Heart right ventricle (tissue), 16 donors: ENCODE results near the gene CTTNBP2. TPM values are rescaled to one million over a fixed set of nuclear protein-coding genes. Genes with fewer than 3 reads are reported as not detected.

ENCODE experiments used
- ATAC-seq, 8 donors: fragments of 200-7000 bp; cut with Tn5 transposase; one replicate each; pipeline ENCODE4 v1.9.1; 2020; ENCODE audit warnings: mild to moderate bottlenecking in 8 of 8, moderate library complexity in 8 of 8, moderate number of reproducible peaks in 1 of 8
- DNase-seq, 2 donors: peaks; one replicate each; pipeline ENCODE4 v3.0.0-alpha.2; 2020
- H3K27ac ChIP-seq, 10 donors: fragments of 200-600 bp; sonication (generic) in 2 of 10; one replicate each; pipeline versions ENCODE4 v1.5.0 to v1.8.0; 2020 to 2022; ENCODE audit warnings: mild to moderate bottlenecking in 3 of 10
- H3K27me3 ChIP-seq, 7 donors: fragments of 200-600 bp; one replicate each; pipeline ENCODE4 v1.8.0; 2021 to 2022; ENCODE audit warnings: mild to moderate bottlenecking in 2 of 7
- H3K36me3 ChIP-seq, 9 donors: fragments of 200-600 bp; sonication (generic) in 1 of 9; one replicate each; pipeline versions ENCODE4 v1.5.0 to v1.8.0; 2020 to 2022; ENCODE audit warnings: mild to moderate bottlenecking in 2 of 9
- H3K4me1 ChIP-seq, 9 donors: fragments of 200-600 bp; sonication (generic) in 1 of 9; one replicate each; pipeline versions ENCODE4 v1.5.0 to v1.8.0; 2020 to 2022; ENCODE audit warnings: mild to moderate bottlenecking in 4 of 9
- H3K4me3 ChIP-seq, 10 donors: fragments of 200-600 bp; sonication (generic) in 2 of 10; one replicate each; pipeline versions ENCODE4 v1.5.0 to v1.8.0; 2020 to 2022; ENCODE audit warnings: mild to moderate bottlenecking in 7 of 10, moderate library complexity in 2 of 10
- H3K9me3 ChIP-seq, 11 donors: fragments of 200-600 bp in 10 of 11; sonication (generic) in 2 of 11; one replicate each; pipeline versions ENCODE4 v1.5.0 to v1.8.0; 2013 to 2022; ENCODE audit warnings: mild to moderate bottlenecking in 2 of 11, control low read depth in 1 of 11, moderate library complexity in 1 of 11
- WGBS, 2 donors: extraction: QIAGEN DNeasy Blood & Tissue Kit; methylation state at CpG; one replicate each; pipeline ENCODE4 v1.1.7; 2013; ENCODE audit warnings: inconsistent platforms in 1 of 2; 5-methylcytosine and 5-hydroxymethylcytosine counted together
- intact Hi-C, 10 donors: fragments of 100-400 bp; cut with DNase I; formaldehyde crosslinking; loops; one replicate each; pipeline versions ENCODE4 v1.11.1 to v1.14.2; 2022
- polyA plus RNA-seq, 2 donors: library from polyadenylated mRNA; stranded (reverse); fragments of 200-250 nt; gene quantifications; one replicate each; pipeline ENCODE4 v1.2.3, GENCODE V29; 2013
- total RNA-seq, 10 donors: library from RNA; stranded (reverse); fragmentation: NEBNext Ultra II Directional in 3 of 10; extraction: Animal tissue kit (Norgen Biotek cat#: 25700) in 3 of 10; gene quantifications; one replicate each; pipeline versions ENCODE4 v1.2.1 to v1.2.4, GENCODE V29; 2021 to 2023
- TF ChIP-seq, protein P1 (sequence below), 9 donors: fragments of 200-600 bp; sonication (generic) in 2 of 9; IDR thresholded peaks; one replicate each; pipeline versions ENCODE4 v1.5.0 to v1.8.0; 2021 to 2022; ENCODE audit warnings: antibody characterized with exemption in 9 of 9, mild to moderate bottlenecking in 5 of 9, moderate library complexity in 1 of 9
- donor health status: Arrhythmogenic right ventricular cardiomyopathy.
- donor health status: ischemic (EF 13 %, LVEDD 7.1; RV severe dilation, severe dysfunction).
- donor health status: healthy with polysubstance abuse.
- donor health status: DM: no; HTN: yes; CAD: no.
- donor health status: DM: no; HTN: no; CAD: no.
- donor health status: ischemic (EF 25% LVEDD 6.9; RV normal size, moderate dysfunction).
- donor health status: ischemic (EF 25% LVEDD 5.7; RV mildly dilated, moderate dysfunction).
- donor health status: healthy.
- donor health status: DM: yes; HTN: yes; CAD: no.
- donor health status: Ischemic cardiomyopathy.
- donor health status: ischemic (EF 35%, LVEDD 5.7; RV mildly dilated, moderate dysfunction).
- donor health status: nonischemic (EF 11% LVEDD 7.7; RV severe dilation, severe dysfunction).
- donor health status: DM: yes; HTN: yes; CAD: no.
- donor health status: PGD.
- donor health status: ischemic (EF 29% LVEDD 5.4; RV normal size, mild dysfunction).
- donor health status: nonischemic (EF 23%, LVEDD 6.1; RV moderate dilation, normal function).

Gene CTTNBP2
- total and polyA plus RNA-seq, 12 donors = 0.41 to 2.0 (median 0.97) TPM

DNA sequence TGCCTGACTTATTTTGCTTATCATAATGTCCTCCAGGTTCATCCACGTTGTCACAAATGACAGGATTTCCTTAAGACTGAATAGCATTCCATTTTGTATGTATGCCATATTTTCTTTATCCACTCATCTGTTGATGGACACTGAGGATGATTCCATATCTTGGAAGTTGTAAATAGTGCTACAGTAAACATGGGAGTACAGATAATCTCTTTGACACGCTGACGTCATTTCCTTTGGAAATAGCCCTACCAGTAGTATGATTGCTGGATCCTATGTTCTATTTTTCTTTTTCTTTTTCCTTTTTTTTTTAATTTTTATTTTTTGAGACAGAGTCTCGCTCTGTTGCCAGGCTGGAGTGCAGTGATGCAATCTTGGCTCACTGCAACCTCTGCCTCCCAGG lies 167.6 kb downstream of the CTTNBP2 start:
- WGBS, 2 donors = 65 to 66% methylated on average over 4 of the region's 4 CpGs

DNA sequence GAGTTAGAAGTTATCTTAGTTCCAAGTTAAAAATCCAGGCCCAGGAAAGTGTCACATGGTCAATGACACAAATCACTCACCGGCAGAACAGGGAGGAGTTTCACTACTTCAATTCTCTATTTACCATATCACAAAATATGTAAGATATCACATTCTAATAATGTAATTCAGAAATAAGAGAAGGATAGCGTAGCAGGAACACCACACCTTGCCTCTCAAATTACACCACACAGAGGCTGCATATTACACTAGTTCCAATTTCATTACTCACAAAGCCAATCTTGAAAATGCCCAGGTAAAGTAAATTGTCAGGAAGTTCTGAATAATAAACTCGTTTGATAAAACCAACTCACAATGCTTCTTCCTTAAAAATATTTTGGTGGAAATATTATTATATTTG lies 169.2 kb downstream of the CTTNBP2 start:
- no peaks in the 10 kb centered on the region for H3K4me1 ChIP-seq
- intact Hi-C loops = no loop called here
- ATAC-seq = no peak
- TF ChIP-seq, protein P1, sequence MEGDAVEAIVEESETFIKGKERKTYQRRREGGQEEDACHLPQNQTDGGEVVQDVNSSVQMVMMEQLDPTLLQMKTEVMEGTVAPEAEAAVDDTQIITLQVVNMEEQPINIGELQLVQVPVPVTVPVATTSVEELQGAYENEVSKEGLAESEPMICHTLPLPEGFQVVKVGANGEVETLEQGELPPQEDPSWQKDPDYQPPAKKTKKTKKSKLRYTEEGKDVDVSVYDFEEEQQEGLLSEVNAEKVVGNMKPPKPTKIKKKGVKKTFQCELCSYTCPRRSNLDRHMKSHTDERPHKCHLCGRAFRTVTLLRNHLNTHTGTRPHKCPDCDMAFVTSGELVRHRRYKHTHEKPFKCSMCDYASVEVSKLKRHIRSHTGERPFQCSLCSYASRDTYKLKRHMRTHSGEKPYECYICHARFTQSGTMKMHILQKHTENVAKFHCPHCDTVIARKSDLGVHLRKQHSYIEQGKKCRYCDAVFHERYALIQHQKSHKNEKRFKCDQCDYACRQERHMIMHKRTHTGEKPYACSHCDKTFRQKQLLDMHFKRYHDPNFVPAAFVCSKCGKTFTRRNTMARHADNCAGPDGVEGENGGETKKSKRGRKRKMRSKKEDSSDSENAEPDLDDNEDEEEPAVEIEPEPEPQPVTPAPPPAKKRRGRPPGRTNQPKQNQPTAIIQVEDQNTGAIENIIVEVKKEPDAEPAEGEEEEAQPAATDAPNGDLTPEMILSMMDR (IDR thresholded peaks at IDR 0.05) = no peak
- H3K36me3 ChIP-seq = no peaks in the 10 kb centered on the region
- 63 to 74% methylated on average over 3 of the region's 3 CpGs for WGBS, 2 donors
- no peak overlapping the region for H3K4me3 ChIP-seq
- no peaks in the 10 kb centered on the region for H3K27me3 ChIP-seq
- DNase-seq = no peak
- H3K9me3 ChIP-seq = peaks cover 0 to 5% (median 0%) of the 10 kb centered on the region in 11 donors
- H3K27ac ChIP-seq = no peak overlapping the region

More for the DNA sequence above, 167.6 kb downstream of the CTTNBP2 start:
- Histone ChIP-seq H3K9me3 (peaks cover 0 to 5% (median 0%) of the 10 kb centered on the region in 11 donors), H3K36me3 (no peaks in the 10 kb centered on the region), H3K4me1 (no peaks in the 10 kb centered on the region), H3K27ac (no peak overlapping the region), H3K4me3 (no peak overlapping the region), H3K27me3 (no peaks in the 10 kb centered on the region)
- intact Hi-C loops = no loop called here
- TF ChIP-seq, protein P1 (IDR thresholded peaks at IDR 0.05) = no peak
- DNase-seq (no peak), ATAC-seq (no peak)

DNA sequence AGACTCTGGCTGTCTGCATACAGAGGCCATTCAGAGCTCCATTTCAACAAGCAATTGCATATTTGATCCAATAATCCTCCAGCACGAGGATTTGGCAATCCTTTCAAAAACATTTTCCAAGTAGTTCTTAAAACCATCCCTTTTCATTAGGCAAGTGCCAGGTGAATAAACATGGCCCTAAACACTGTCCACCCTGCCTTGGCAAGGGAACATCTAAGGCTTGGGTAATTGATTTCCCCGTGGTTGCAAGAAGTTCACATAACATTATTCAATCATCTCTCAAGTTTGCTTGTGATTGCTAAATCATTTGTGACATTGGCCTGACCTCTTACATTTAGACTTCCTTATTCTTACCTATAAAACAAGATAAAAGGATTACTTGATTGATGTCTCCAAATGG lies 175.2 kb downstream of the CTTNBP2 start:
- H3K27me3 ChIP-seq = no peaks in the 10 kb centered on the region
- WGBS, 2 donors = 88 to 92% methylated on average over 2 of the region's 2 CpGs
- H3K27ac ChIP-seq = no peak overlapping the region
- H3K36me3 ChIP-seq = no peaks in the 10 kb centered on the region
- TF ChIP-seq, protein P1 (IDR thresholded peaks at IDR 0.05) = no peak
- ATAC-seq (no peak), DNase-seq (no peak)
- H3K9me3 ChIP-seq = no peaks in the 10 kb centered on the region
- intact Hi-C loops = no loop called here
- H3K4me3 ChIP-seq = no peak overlapping the region
- H3K4me1 ChIP-seq = no peaks in the 10 kb centered on the region

DNA sequence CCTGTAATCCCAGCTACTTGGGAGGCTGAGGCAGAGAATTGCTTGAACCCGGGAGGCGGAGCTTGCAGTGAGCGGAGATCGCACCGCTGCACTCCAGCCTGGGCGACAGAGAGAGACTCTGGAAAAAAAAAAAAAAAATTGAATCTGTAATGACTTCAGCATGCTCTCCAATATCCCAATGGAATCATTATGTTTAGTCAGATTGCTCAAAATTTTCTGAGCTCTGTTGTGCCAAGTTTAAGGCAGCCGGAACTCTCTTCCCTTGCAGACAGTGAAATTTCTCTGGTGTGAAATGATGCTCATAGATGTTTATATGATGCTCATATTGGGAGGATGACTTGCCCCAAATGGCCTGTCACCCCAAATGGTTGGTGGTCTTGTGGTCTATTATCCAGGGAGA lies 180.9 kb downstream of the CTTNBP2 start:
- TF ChIP-seq, protein P1 (IDR thresholded peaks at IDR 0.05) = no peak
- Histone ChIP-seq H3K9me3 (no peaks in the 10 kb centered on the region), H3K4me1 (no peaks in the 10 kb centered on the region), H3K27ac (no peak overlapping the region), H3K4me3 (no peak overlapping the region), H3K27me3 (no peaks in the 10 kb centered on the region), H3K36me3 (no peaks in the 10 kb centered on the region)
- no peak for ATAC-seq
- 91 to 94% methylated on average over 7 of the region's 7 CpGs for WGBS, 2 donors
- no peak for DNase-seq
- intact Hi-C loops = no loop called here
